Stomach smooth muscle (tissue), 2 donors: ENCODE data around the gene PPFIBP2.

Source experiments
- H3K27ac ChIP-seq: one replicate; pipeline ENCODE4 v1.7.0; 2013; ENCODE audit warnings: mild to moderate bottlenecking, low read length, inconsistent platforms
- H3K27me3 ChIP-seq, 2 donors: one replicate each; pipeline ENCODE4 v1.7.0; 2013; ENCODE audit warnings: low read length in 2 of 2; ENCODE audit not compliant: insufficient read depth in 2 of 2, control insufficient read depth in 1 of 2
- H3K36me3 ChIP-seq, 2 donors: one replicate each; pipeline ENCODE4 v1.7.0; 2013; ENCODE audit warnings: low read length in 2 of 2; ENCODE audit not compliant: control insufficient read depth in 2 of 2, insufficient read depth in 2 of 2
- H3K4me1 ChIP-seq: one replicate; pipeline ENCODE4 v1.7.0; 2013; ENCODE audit warnings: low read length; ENCODE audit not compliant: control insufficient read depth, insufficient read depth
- H3K4me3 ChIP-seq, 2 donors: one replicate each; pipeline ENCODE4 v1.7.0; 2013; ENCODE audit warnings: low read length in 2 of 2
- H3K9ac ChIP-seq, 2 donors: one replicate each; pipeline ENCODE4 v1.7.0; 2013; ENCODE audit warnings: low read length in 2 of 2, mild to moderate bottlenecking in 1 of 2
- H3K9me3 ChIP-seq, 2 donors: one replicate each; pipeline ENCODE4 v1.7.0; 2013; ENCODE audit warnings: low read length in 2 of 2; ENCODE audit not compliant: control insufficient read depth in 2 of 2
- donor health status: healthy.
- donor health status: Pancreatic carcinoma.

Gene PPFIBP2

GRCh38 chr11:7552666-7553065 lies 38.9 kb downstream of the PPFIBP2 start:
- H3K27ac ChIP-seq = no peak overlapping the region
- no peaks in the 10 kb centered on the region for H3K9me3 ChIP-seq

GRCh38 chr11:7555052-7555699 lies 41.4 kb downstream of the PPFIBP2 start:
- H3K36me3 ChIP-seq = no peaks in the 10 kb centered on the region
- H3K9ac ChIP-seq = no peak overlapping the region
- no peak overlapping the region for H3K27ac ChIP-seq
- H3K4me1 ChIP-seq = no peaks in the 10 kb centered on the region
- H3K27me3 ChIP-seq = no peaks in the 10 kb centered on the region
- H3K9me3 ChIP-seq = no peaks in the 10 kb centered on the region
- no peak overlapping the region for H3K4me3 ChIP-seq

More at GRCh38 chr11:7552666-7553065, 38.9 kb downstream of the PPFIBP2 start:
- H3K4me3 ChIP-seq = no peak overlapping the region
- H3K9ac ChIP-seq = no peak overlapping the region
- no peaks in the 10 kb centered on the region for H3K27me3 ChIP-seq
- H3K4me1 ChIP-seq = no peaks in the 10 kb centered on the region
- H3K36me3 ChIP-seq = no peaks in the 10 kb centered on the region

- Histone ChIP-seq H3K27ac (no peak overlapping the region), H3K4me1 (no peaks in the 10 kb centered on the region), H3K4me3 (no peak overlapping the region), H3K36me3 (no peaks in the 10 kb centered on the region), H3K9me3 (no peaks in the 10 kb centered on the region), H3K27me3 (no peaks in the 10 kb centered on the region), H3K9ac (no peak overlapping the region)
These were observed 44.2 kb downstream of the PPFIBP2 start for GRCh38 chr11:7558046-7558445.

- Histone ChIP-seq H3K9me3 (no peaks in the 10 kb centered on the region), H3K27ac (no peak overlapping the region), H3K9ac (no peak overlapping the region), H3K27me3 (no peaks in the 10 kb centered on the region), H3K36me3 (no peaks in the 10 kb centered on the region), H3K4me3 (no peak overlapping the region), H3K4me1 (no peaks in the 10 kb centered on the region)
These were observed 45.8 kb downstream of the PPFIBP2 start for GRCh38 chr11:7559398-7560283.

GRCh38 chr11:7561562-7561961 lies 47.8 kb downstream of the PPFIBP2 start:
- no peak overlapping the region for H3K27ac ChIP-seq
- no peaks in the 10 kb centered on the region for H3K4me1 ChIP-seq
- no peaks in the 10 kb centered on the region for H3K9me3 ChIP-seq
- H3K4me3 ChIP-seq = no peak overlapping the region
- no peak overlapping the region for H3K9ac ChIP-seq
- H3K36me3 ChIP-seq = no peaks in the 10 kb centered on the region
- no peaks in the 10 kb centered on the region for H3K27me3 ChIP-seq

GRCh38 chr11:7563281-7563680 lies 49.5 kb downstream of the PPFIBP2 start:
- Histone ChIP-seq H3K27ac (no peak overlapping the region), H3K4me3 (no peak overlapping the region), H3K4me1 (no peaks in the 10 kb centered on the region), H3K9ac (no peak overlapping the region), H3K27me3 (no peaks in the 10 kb centered on the region), H3K36me3 (no peaks in the 10 kb centered on the region), H3K9me3 (no peaks in the 10 kb centered on the region)

- no peak overlapping the region for H3K4me3 ChIP-seq
- H3K36me3 ChIP-seq = no peaks in the 10 kb centered on the region
- H3K4me1 ChIP-seq = no peaks in the 10 kb centered on the region
- H3K27me3 ChIP-seq = no peaks in the 10 kb centered on the region
- no peaks in the 10 kb centered on the region for H3K9me3 ChIP-seq
- H3K9ac ChIP-seq = no peak overlapping the region
- H3K27ac ChIP-seq = no peak overlapping the region
These were observed 51.0 kb downstream of the PPFIBP2 start for GRCh38 chr11:7564803-7565202.

GRCh38 chr11:7567311-7567710 lies 53.5 kb downstream of the PPFIBP2 start:
- no peaks in the 10 kb centered on the region for H3K9me3 ChIP-seq
- H3K4me3 ChIP-seq = no peak overlapping the region
- no peak overlapping the region for H3K9ac ChIP-seq
- H3K27ac ChIP-seq = no peak overlapping the region
- H3K4me1 ChIP-seq = peaks cover 6% of the 10 kb centered on the region
- no peaks in the 10 kb centered on the region for H3K27me3 ChIP-seq
- H3K36me3 ChIP-seq = no peaks in the 10 kb centered on the region

GRCh38 chr11:7569044-7569443 lies 55.2 kb downstream of the PPFIBP2 start:
- Histone ChIP-seq H3K9me3 (no peaks in the 10 kb centered on the region), H3K36me3 (no peaks in the 10 kb centered on the region), H3K27me3 (peaks cover 2% of the 10 kb centered on the region in 2 donors), H3K4me1 (peaks cover 6% of the 10 kb centered on the region), H3K27ac (no peak overlapping the region), H3K9ac (no peak overlapping the region), H3K4me3 (no peak overlapping the region)

GRCh38 chr11:7570241-7570640 lies 56.4 kb downstream of the PPFIBP2 start:
- Histone ChIP-seq H3K27ac (no peak overlapping the region), H3K9me3 (no peaks in the 10 kb centered on the region), H3K36me3 (no peaks in the 10 kb centered on the region), H3K4me3 (no peak overlapping the region), H3K27me3 (peaks cover 2% of the 10 kb centered on the region in 2 donors), H3K9ac (no peak overlapping the region), H3K4me1 (peaks cover 6% of the 10 kb centered on the region)
